HTR-8/SVneo (cell line): ENCODE measurements around the gene C12orf75.
"Not testable (repeated sequence)": the region's sequence is repeated elsewhere in the genome, so short reads cannot be mapped to it uniquely, and the experiment has no call there.

Source experiments
- DNase-seq: peaks from one replicate; pipeline ENCODE4 v3.0.0; 2011; ENCODE audit warnings: low spot score, mixed read lengths; ENCODE audit not compliant: insufficient read length
- FAIRE-seq: peaks from 2 replicates; lab custom pipeline; 2011; peaks lifted over from hg19 to GRCh38; lab: Jason Lieb, UNC

The C12orf75 gene

GRCh38 chr12:105404134-105404533 lies 73.6 kb downstream of the C12orf75 start:
- DNase-seq, FAIRE-seq: not testable (repeated sequence)

- no peak for FAIRE-seq
- no peak for DNase-seq
Measured at GRCh38 chr12:105406497-105406896, 76.0 kb downstream of the C12orf75 start.

GRCh38 chr12:105409279-105409678 lies 78.8 kb downstream of the C12orf75 start:
- no peak for FAIRE-seq
- no peak for DNase-seq

GRCh38 chr12:105409801-105410471 lies 79.4 kb downstream of the C12orf75 start:
- DNase-seq = peak; percentile 25
- FAIRE-seq = no peak

- no peak for FAIRE-seq
- no peak for DNase-seq
Measured at GRCh38 chr12:105413911-105414487, 83.5 kb downstream of the C12orf75 start.

GRCh38 chr12:105417732-105418131 lies 87.2 kb downstream of the C12orf75 start:
- DNase-seq (no peak), FAIRE-seq (no peak)

GRCh38 chr12:105418229-105418628 lies 87.7 kb downstream of the C12orf75 start:
- DNase-seq = peak; percentile 67
- FAIRE-seq = peak; percentile 54

GRCh38 chr12:105418821-105419291 lies 88.4 kb downstream of the C12orf75 start:
- FAIRE-seq (no peak), DNase-seq (no peak)

- DNase-seq (no peak), FAIRE-seq (no peak)
Measured at GRCh38 chr12:105419606-105420005, 89.1 kb downstream of the C12orf75 start.

- no peak for DNase-seq
- FAIRE-seq = no peak
Measured at GRCh38 chr12:105420046-105420445, 89.6 kb downstream of the C12orf75 start.

- peak; percentile 48 for DNase-seq
- peak; percentile 9 for FAIRE-seq
Measured at GRCh38 chr12:105420659-105421240, 90.3 kb downstream of the C12orf75 start.
